Measurements from ENCODE around the gene UBE2O. TPM values are rescaled to one million over a fixed set of nuclear protein-coding genes. Genes with fewer than 3 reads are reported as not detected.
A peak's percentile ranks its signal among the peaks of the same experiment; 100 is the strongest.

The UBE2O gene
- total and polyA plus RNA-seq, 2 donors (not counting 3 experiments of a cell fraction or from before 2014, with no cell fraction given), result 13.9 to 34.1 TPM

DNA sequence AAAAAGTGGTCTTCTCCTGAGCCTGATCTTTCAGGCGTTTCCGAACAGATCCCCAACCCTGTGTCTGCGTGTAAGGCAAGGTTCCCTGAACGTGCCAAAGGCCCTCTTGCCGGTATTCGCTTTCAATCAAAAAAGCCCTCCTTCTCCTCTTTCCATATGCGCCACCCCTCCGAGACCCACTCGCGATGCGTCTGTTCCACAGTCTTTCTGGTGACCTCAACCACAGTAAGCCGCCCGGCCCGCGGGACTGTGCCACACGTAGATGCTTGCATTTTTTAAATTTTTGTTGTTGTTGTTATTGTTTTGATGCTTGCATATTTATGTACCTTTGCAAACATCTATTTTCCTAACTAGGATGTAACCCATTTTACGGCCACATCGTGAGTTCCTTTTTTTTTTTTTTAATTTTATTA, 98.6 kb downstream of the UBE2O start:
- intact Hi-C loops (cut with micrococcal nuclease), result loop anchor here (1.0 to 2.0 kb wide), 3 partner anchors 16 to 44 kb away; no protein-coding TSS in a partner anchor

More for the DNA sequence above, 98.6 kb downstream of the UBE2O start:
- ChIA-PET POLR2A (interaction anchor here (0.6 to 1.7 kb wide), 6 partner anchors 7 to 40 kb away, joined by 3 to 10 read pairs (median 4); partner anchors contain the start of gene SPHK1), CTCF (interaction anchor here (0.6 to 4.5 kb wide), 12 partner anchors 9 to 251 kb away, joined by 3 to 57 read pairs (median 9); partner anchors contain the start of genes EXOC7 and SPHK1)
- H4K20me1 ChIP-seq (replicated peaks; ENCODE audit: control insufficient read depth, extremely low read depth, insufficient read depth, low read length), result no peaks in the 10 kb centered on the region
- TF ChIP-seq EZH2 (IDR thresholded peaks at IDR 0.05; ENCODE audit: borderline replicate concordance, low read depth, low read length, severe bottlenecking) (no peak), POLR2AphosphoS5 (IDR thresholded peaks at IDR 0.05; ENCODE audit: insufficient read depth, low read depth, low read length) (no peak), FOS (IDR thresholded peaks at IDR 0.05; ENCODE audit: borderline replicate concordance, insufficient read depth, low read length) (no peak), MYC (IDR thresholded peaks at IDR 0.05; ENCODE audit: low read depth, low read length) (no peak), POLR2A (IDR thresholded peaks at IDR 0.05; ENCODE audit: low read depth, low read length) (no peak), GATA2 (IDR thresholded peaks at IDR 0.05; ENCODE audit: insufficient read depth, insufficient read length, low read depth, low read length) (no peak), JUN (IDR thresholded peaks at IDR 0.05; ENCODE audit: borderline replicate concordance, insufficient read depth, insufficient read length, low read depth) (no peak)
- TF ChIP-seq, protein P1, sequence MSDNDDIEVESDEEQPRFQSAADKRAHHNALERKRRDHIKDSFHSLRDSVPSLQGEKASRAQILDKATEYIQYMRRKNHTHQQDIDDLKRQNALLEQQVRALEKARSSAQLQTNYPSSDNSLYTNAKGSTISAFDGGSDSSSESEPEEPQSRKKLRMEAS (IDR thresholded peaks at IDR 0.05; ENCODE audit: insufficient read depth, insufficient read length), result no peak
- TF ChIP-seq, protein P2, sequence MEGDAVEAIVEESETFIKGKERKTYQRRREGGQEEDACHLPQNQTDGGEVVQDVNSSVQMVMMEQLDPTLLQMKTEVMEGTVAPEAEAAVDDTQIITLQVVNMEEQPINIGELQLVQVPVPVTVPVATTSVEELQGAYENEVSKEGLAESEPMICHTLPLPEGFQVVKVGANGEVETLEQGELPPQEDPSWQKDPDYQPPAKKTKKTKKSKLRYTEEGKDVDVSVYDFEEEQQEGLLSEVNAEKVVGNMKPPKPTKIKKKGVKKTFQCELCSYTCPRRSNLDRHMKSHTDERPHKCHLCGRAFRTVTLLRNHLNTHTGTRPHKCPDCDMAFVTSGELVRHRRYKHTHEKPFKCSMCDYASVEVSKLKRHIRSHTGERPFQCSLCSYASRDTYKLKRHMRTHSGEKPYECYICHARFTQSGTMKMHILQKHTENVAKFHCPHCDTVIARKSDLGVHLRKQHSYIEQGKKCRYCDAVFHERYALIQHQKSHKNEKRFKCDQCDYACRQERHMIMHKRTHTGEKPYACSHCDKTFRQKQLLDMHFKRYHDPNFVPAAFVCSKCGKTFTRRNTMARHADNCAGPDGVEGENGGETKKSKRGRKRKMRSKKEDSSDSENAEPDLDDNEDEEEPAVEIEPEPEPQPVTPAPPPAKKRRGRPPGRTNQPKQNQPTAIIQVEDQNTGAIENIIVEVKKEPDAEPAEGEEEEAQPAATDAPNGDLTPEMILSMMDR (IDR thresholded peaks at IDR 0.05; ENCODE audit: extremely low read depth in 1 of 2, insufficient read depth in 1 of 2, low read depth in 1 of 2, low read length in 2 of 2), result no peak
- peak overlapping the region; percentile 98 for H3K27ac ChIP-seq (ENCODE audit: insufficient read depth, low read depth, low read length)
- DNase-seq (ENCODE audit: low read depth, low spot score) (no peak), FAIRE-seq (no peak)
- TSS peak; percentile 87 for BruUV-seq (replicated peaks)
- no peaks in the 10 kb centered on the region for H3K27me3 ChIP-seq (ENCODE audit: control insufficient read depth in 2 of 2, insufficient read depth in 2 of 2, low read length in 2 of 2)
- no peaks in the 10 kb centered on the region for H3K9me1 ChIP-seq (replicated peaks; ENCODE audit: control insufficient read depth, extremely low read depth, insufficient read depth, low read length)
- H3K9ac ChIP-seq (replicated peaks; ENCODE audit: extremely low read depth, insufficient read depth, low read length), result peak overlapping the region; percentile 97
- peaks cover 10% of the 10 kb centered on the region for H3K4me1 ChIP-seq (ENCODE audit: control insufficient read depth, extremely low read depth, insufficient read depth, low read length)
- peak overlapping the region; percentile 93 for H2AFZ ChIP-seq (ENCODE audit: low read depth, low read length)
- dilution Hi-C loops (cut with MboI; ENCODE audit: extremely low pct_ligation_motif_present, low sequenced_read_pairs), result no loop called here
- peak overlapping the region; percentile 81 for H3K4me2 ChIP-seq (ENCODE audit: insufficient read depth, low read length)
- peaks cover 26% of the 10 kb centered on the region for H3K79me2 ChIP-seq (ENCODE audit: control insufficient read depth, insufficient read depth, low read length)
- H3K9me3 ChIP-seq (replicated peaks; ENCODE audit: control insufficient read depth, insufficient read depth, low read length), result no peaks in the 10 kb centered on the region
- peak overlapping the region; percentile 50 to 94 (median 56) for H3K4me3 ChIP-seq (replicated peaks in 1 of 3; ENCODE audit: insufficient read depth in 1 of 3, low read depth in 1 of 3, low read length in 3 of 3)
- H3K36me3 ChIP-seq (ENCODE audit: control insufficient read depth in 2 of 2, extremely low read depth in 1 of 2, insufficient read depth in 2 of 2, low read length in 2 of 2), result no peaks in the 10 kb centered on the region
